Measurements from ENCODE around the gene TAF1L.

The TAF1L gene

DNA sequence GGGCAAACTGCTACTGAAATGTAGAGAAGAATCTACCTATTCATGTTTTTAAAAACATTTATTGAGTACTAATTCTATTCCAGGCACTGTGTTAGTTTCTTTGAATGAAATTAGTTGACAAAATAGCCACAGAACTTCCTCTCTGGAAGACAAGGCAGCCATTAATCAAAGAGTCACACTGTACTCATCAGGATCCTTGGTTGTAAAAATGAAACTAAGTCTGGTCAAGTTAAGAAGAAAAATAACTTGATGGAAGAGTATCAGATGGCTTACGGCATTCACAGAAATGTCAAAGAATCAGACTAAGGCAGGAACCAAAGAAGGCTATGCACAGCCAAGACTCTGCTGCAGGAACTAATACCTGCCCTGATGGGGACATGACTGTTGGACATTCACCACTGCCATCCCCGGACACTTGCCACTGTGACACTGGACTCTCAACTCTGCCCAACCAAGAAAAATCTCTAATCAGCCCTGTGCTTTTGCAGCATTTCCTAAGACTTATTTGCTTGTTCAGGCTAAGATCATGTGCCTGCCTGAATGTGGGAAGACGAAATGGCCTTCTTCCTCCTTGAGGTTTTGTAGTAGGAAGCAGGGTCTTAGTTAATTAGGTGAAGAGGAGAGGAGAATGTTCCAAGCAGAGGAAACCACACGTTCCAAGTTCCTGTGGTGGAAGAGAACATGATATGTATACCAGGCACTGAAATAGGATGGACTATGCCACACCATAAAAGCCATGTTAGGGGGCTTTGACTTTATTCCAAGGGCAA is 39.2 kb downstream of the TAF1L start:
- Histone ChIP-seq H3K27ac (ENCODE audit: insufficient read depth, low read depth, low read length, poor library complexity, severe bottlenecking) (no peak overlapping the region), H3K4me1 (ENCODE audit: control insufficient read depth, insufficient read depth, low read length) (no peaks in the 10 kb centered on the region), H3K4me3 (ENCODE audit: insufficient read depth, low read depth, low read length) (no peak overlapping the region), H3K9me3 (ENCODE audit: control insufficient read depth, low read length) (no peaks in the 10 kb centered on the region), H3K36me3 (ENCODE audit: control insufficient read depth, insufficient read depth, low read length) (no peaks in the 10 kb centered on the region), H3K27me3 (ENCODE audit: control insufficient read depth, insufficient read depth, low read length, poor library complexity, severe bottlenecking) (no peaks in the 10 kb centered on the region)
- 87 to 88% methylated on average over 4 of the region's 4 CpGs for WGBS, 2 experiments

- WGBS, 2 experiments, result no CpG with 5 or more reads among the region's 1 CpG
- H3K4me1 ChIP-seq (ENCODE audit: control insufficient read depth, insufficient read depth, low read length), result no peaks in the 10 kb centered on the region
- H3K9me3 ChIP-seq (ENCODE audit: control insufficient read depth, low read length), result no peaks in the 10 kb centered on the region
- H3K4me3 ChIP-seq (ENCODE audit: insufficient read depth, low read depth, low read length), result no peak overlapping the region
- H3K27me3 ChIP-seq (ENCODE audit: control insufficient read depth, insufficient read depth, low read length, poor library complexity, severe bottlenecking), result no peaks in the 10 kb centered on the region
- no peak overlapping the region for H3K27ac ChIP-seq (ENCODE audit: insufficient read depth, low read depth, low read length, poor library complexity, severe bottlenecking)
- no peaks in the 10 kb centered on the region for H3K36me3 ChIP-seq (ENCODE audit: control insufficient read depth, insufficient read depth, low read length)
Observed at GRCh38 chr9:32590898-32591297, 44.6 kb downstream of the TAF1L start.

DNA sequence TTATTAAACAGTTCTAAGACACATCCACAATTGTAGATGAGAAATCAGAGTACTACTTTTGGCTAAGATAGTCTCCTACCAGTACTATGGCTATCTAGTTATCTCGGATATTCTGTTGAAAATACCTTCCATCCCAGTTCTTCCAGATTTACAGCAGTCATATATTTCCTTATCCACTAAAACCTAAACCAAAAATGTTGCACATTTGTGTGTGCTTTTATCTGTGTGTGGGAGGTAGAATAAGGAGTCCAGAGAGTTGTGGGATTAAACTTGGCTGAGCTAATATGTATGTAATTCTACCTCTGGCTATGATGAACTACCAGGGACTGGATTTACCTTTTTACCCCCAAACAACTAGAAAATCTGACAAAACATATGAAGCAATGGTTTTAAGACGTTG is 45.0 kb downstream of the TAF1L start:
- no peaks in the 10 kb centered on the region for H3K36me3 ChIP-seq (ENCODE audit: control insufficient read depth, insufficient read depth, low read length)
- no peaks in the 10 kb centered on the region for H3K27me3 ChIP-seq (ENCODE audit: control insufficient read depth, insufficient read depth, low read length, poor library complexity, severe bottlenecking)
- H3K4me3 ChIP-seq (ENCODE audit: insufficient read depth, low read depth, low read length), result no peak overlapping the region
- no peaks in the 10 kb centered on the region for H3K9me3 ChIP-seq (ENCODE audit: control insufficient read depth, low read length)
- 85 to 90% methylated on average over 2 of the region's 2 CpGs for WGBS, 2 experiments
- H3K4me1 ChIP-seq (ENCODE audit: control insufficient read depth, insufficient read depth, low read length), result no peaks in the 10 kb centered on the region
- H3K27ac ChIP-seq (ENCODE audit: insufficient read depth, low read depth, low read length, poor library complexity, severe bottlenecking), result no peak overlapping the region

- no peaks in the 10 kb centered on the region for H3K27me3 ChIP-seq (ENCODE audit: control insufficient read depth, insufficient read depth, low read length, poor library complexity, severe bottlenecking)
- no peak overlapping the region for H3K4me3 ChIP-seq (ENCODE audit: insufficient read depth, low read depth, low read length)
- H3K4me1 ChIP-seq (ENCODE audit: control insufficient read depth, insufficient read depth, low read length), result no peaks in the 10 kb centered on the region
- no peaks in the 10 kb centered on the region for H3K36me3 ChIP-seq (ENCODE audit: control insufficient read depth, insufficient read depth, low read length)
- no peak overlapping the region for H3K27ac ChIP-seq (ENCODE audit: insufficient read depth, low read depth, low read length, poor library complexity, severe bottlenecking)
- 57 to 69% methylated on average over 5 to 6 of the region's 6 CpGs for WGBS, 2 experiments
- H3K9me3 ChIP-seq (ENCODE audit: control insufficient read depth, low read length), result no peaks in the 10 kb centered on the region
Observed at GRCh38 chr9:32589083-32589723, 46.3 kb downstream of the TAF1L start.

GRCh38 chr9:32587901-32588300 is 47.6 kb downstream of the TAF1L start:
- no peaks in the 10 kb centered on the region for H3K27me3 ChIP-seq (ENCODE audit: control insufficient read depth, insufficient read depth, low read length, poor library complexity, severe bottlenecking)
- H3K4me3 ChIP-seq (ENCODE audit: insufficient read depth, low read depth, low read length), result no peak overlapping the region
- H3K27ac ChIP-seq (ENCODE audit: insufficient read depth, low read depth, low read length, poor library complexity, severe bottlenecking), result no peak overlapping the region
- H3K36me3 ChIP-seq (ENCODE audit: control insufficient read depth, insufficient read depth, low read length), result no peaks in the 10 kb centered on the region
- H3K9me3 ChIP-seq (ENCODE audit: control insufficient read depth, low read length), result no peaks in the 10 kb centered on the region
- no peaks in the 10 kb centered on the region for H3K4me1 ChIP-seq (ENCODE audit: control insufficient read depth, insufficient read depth, low read length)

- Histone ChIP-seq H3K9me3 (ENCODE audit: control insufficient read depth, low read length) (no peaks in the 10 kb centered on the region), H3K27ac (ENCODE audit: insufficient read depth, low read depth, low read length, poor library complexity, severe bottlenecking) (no peak overlapping the region), H3K36me3 (ENCODE audit: control insufficient read depth, insufficient read depth, low read length) (no peaks in the 10 kb centered on the region), H3K4me3 (ENCODE audit: insufficient read depth, low read depth, low read length) (no peak overlapping the region), H3K27me3 (ENCODE audit: control insufficient read depth, insufficient read depth, low read length, poor library complexity, severe bottlenecking) (no peaks in the 10 kb centered on the region), H3K4me1 (ENCODE audit: control insufficient read depth, insufficient read depth, low read length) (no peaks in the 10 kb centered on the region)
- 85 to 88% methylated on average over 2 of the region's 2 CpGs for WGBS, 2 experiments
Observed at GRCh38 chr9:32584784-32585183, 50.7 kb downstream of the TAF1L start.

DNA sequence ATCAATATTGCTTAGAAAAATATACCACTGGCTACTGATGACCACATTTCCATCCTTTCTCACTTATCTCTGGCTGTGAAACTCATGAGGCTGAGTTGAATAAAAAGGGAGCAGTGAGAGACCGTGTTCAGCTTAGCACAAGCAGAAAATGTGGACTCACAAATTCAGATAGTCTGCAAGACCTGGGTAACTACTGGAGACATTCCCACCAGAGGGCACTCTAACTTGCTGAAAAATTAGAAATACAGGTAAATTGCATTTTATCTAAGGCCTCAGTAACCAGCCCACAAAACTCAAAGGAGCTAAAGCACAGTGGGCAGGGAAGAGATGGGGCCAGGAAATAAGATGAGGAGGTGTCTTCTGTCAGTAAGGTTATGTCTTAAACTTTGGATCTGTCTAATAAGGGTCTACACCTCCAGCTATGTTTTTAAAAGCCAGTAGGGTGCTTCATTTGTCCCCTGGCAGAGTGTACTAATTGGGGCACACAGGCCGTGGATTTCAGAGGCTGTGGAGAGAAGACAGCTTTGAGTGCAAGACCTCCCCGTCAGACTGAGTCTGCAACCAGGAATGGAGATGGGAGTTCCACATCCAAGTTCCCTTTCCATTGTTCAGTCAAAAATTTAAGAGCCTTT is 53.8 kb downstream of the TAF1L start:
- Histone ChIP-seq H3K9me3 (ENCODE audit: control insufficient read depth, low read length) (no peaks in the 10 kb centered on the region), H3K4me1 (ENCODE audit: control insufficient read depth, insufficient read depth, low read length) (no peaks in the 10 kb centered on the region), H3K36me3 (ENCODE audit: control insufficient read depth, insufficient read depth, low read length) (no peaks in the 10 kb centered on the region), H3K27ac (ENCODE audit: insufficient read depth, low read depth, low read length, poor library complexity, severe bottlenecking) (no peak overlapping the region), H3K4me3 (ENCODE audit: insufficient read depth, low read depth, low read length) (no peak overlapping the region), H3K27me3 (ENCODE audit: control insufficient read depth, insufficient read depth, low read length, poor library complexity, severe bottlenecking) (no peaks in the 10 kb centered on the region)
- WGBS, 2 experiments, result 71 to 81% methylated on average over 3 of the region's 3 CpGs

DNA sequence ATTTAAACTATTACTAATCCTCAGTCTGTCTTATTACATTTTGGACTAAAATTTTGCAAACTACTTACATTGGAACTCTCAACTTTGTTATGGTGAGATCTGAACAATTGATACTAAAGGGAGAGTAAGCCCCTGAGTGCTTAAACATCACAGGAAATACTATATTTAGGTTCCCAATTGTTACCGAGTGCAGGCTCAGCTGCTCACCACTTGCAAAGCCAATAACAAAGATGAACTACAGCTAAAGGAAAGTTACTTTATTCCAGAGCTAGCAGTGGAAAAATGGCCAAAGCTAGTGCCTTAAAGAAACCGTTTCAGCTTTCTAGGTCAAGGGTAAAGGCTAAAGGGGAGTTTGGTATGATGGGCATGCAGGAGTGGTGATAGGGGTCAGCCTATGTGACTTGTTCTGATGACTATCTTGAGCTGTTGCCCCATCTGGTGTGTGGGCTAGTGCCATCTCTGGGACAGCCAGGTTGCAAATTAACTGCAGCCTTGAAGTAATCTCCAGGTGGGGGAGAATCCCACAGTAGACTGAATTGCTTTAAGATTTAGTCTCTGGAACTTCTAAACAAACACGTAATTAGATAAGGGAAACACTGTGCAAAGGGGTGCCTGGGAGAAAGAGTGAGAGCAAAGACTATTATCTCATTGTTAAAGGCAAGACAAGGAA is 54.7 kb downstream of the TAF1L start:
- Histone ChIP-seq H3K27ac (ENCODE audit: insufficient read depth, low read depth, low read length, poor library complexity, severe bottlenecking) (no peak overlapping the region), H3K4me1 (ENCODE audit: control insufficient read depth, insufficient read depth, low read length) (no peaks in the 10 kb centered on the region), H3K36me3 (ENCODE audit: control insufficient read depth, insufficient read depth, low read length) (no peaks in the 10 kb centered on the region), H3K27me3 (ENCODE audit: control insufficient read depth, insufficient read depth, low read length, poor library complexity, severe bottlenecking) (no peaks in the 10 kb centered on the region), H3K4me3 (ENCODE audit: insufficient read depth, low read depth, low read length) (no peak overlapping the region), H3K9me3 (ENCODE audit: control insufficient read depth, low read length) (no peaks in the 10 kb centered on the region)
- 75 to 76% methylated on average over 3 of the region's 3 CpGs for WGBS, 2 experiments

DNA sequence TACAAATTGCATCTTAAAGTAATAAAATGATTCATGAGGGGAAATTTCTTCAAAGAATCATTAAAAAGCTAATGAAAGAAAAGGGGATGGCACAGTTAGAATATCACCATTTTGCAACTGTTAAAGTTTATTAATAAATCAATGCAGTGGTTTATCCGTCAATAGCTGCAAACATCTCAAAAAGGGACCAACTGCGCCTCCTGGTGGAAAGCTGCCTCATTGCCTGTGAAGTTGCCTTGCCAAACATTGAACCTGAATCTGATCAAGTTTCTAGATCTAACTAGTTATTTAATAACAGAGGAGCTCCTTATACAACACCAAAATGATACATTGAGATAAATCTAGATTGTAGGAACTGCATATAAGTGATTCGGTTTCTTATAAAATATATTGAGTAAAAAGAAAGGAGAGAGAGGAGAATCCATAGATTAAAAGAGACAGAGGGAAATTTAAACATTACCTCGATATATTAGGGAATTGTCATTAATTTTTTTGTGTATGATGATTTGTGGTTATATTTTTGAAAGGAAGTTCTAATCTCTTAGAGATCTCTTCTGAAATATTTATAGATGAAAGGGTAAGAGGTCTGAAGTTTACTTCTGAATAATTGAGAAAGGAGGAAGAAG is 55.6 kb downstream of the TAF1L start:
- H3K9me3 ChIP-seq (ENCODE audit: control insufficient read depth, low read length), result no peaks in the 10 kb centered on the region
- H3K4me3 ChIP-seq (ENCODE audit: insufficient read depth, low read depth, low read length), result no peak overlapping the region
- no peaks in the 10 kb centered on the region for H3K36me3 ChIP-seq (ENCODE audit: control insufficient read depth, insufficient read depth, low read length)
- no peaks in the 10 kb centered on the region for H3K4me1 ChIP-seq (ENCODE audit: control insufficient read depth, insufficient read depth, low read length)
- 29 to 32% methylated on average over 4 of the region's 4 CpGs for WGBS, 2 experiments
- no peak overlapping the region for H3K27ac ChIP-seq (ENCODE audit: insufficient read depth, low read depth, low read length, poor library complexity, severe bottlenecking)
- no peaks in the 10 kb centered on the region for H3K27me3 ChIP-seq (ENCODE audit: control insufficient read depth, insufficient read depth, low read length, poor library complexity, severe bottlenecking)
